ENCODE results near the gene YARS2.

The YARS2 gene

GRCh38 chr12:32756476-32757066 lies 874 bp upstream of the YARS2 start:
- ChIA-PET CTCF (interaction anchor here (0.6 to 2.5 kb wide), 7 partner anchors 16 to 1265 kb away, joined by 3 to 17 read pairs (median 3); partner anchors contain the start of gene ALG10), POLR2A (ENCODE audit: low non-redundant PET) (interaction anchor here (1.0 kb wide), 1 partner anchor 145 kb away, joined by 4 read pairs; no protein-coding TSS in a partner anchor)
- TF ChIP-seq CTCF (conservative IDR thresholded peaks at IDR 0.05; ENCODE audit: low read depth): 0 out of 2 replicates have a peak, but pooled peaks have one; percentile 22
- no peak for DNase-seq (ENCODE audit: low spot score)
- H3K27ac ChIP-seq: peak overlapping the region; percentile 39

GRCh38 chr12:32755051-32755653 lies 545 bp downstream of the YARS2 start:
- ChIA-PET POLR2A (ENCODE audit: low non-redundant PET) (interaction anchor here (0.6 to 1.4 kb wide), 3 partner anchors 76 to 1267 kb away, joined by 3 to 17 read pairs (median 6); partner anchors contain the start of genes ALG10 and DNM1L), CTCF (interaction anchor here (0.6 to 2.5 kb wide), 15 partner anchors 13 to 1513 kb away, joined by 3 to 17 read pairs (median 3); partner anchors contain the start of genes ALG10 and PKP2)
- peak overlapping the region; percentile 95 for H3K27ac ChIP-seq
- TF ChIP-seq CTCF (conservative IDR thresholded peaks at IDR 0.05; ENCODE audit: low read depth): peak; percentile 92
- peak; percentile 80 for DNase-seq (ENCODE audit: low spot score)

- ChIA-PET POLR2A (ENCODE audit: low non-redundant PET) (interaction anchor here (0.7 kb wide), 1 partner anchor 133 kb away, joined by 5 read pairs; no protein-coding TSS in a partner anchor), CTCF (interaction anchor here (0.5 to 0.8 kb wide), 4 partner anchors 128 to 842 kb away, joined by 3 to 5 read pairs (median 4); no protein-coding TSS in a partner anchor)
- no peak for TF ChIP-seq CTCF (conservative IDR thresholded peaks at IDR 0.05; ENCODE audit: low read depth)
- no peak overlapping the region for H3K27ac ChIP-seq
- DNase-seq (ENCODE audit: low spot score): no peak
Observed at GRCh38 chr12:32754111-32754510, 1.6 kb downstream of the YARS2 start.

- POLR2A ChIA-PET (ENCODE audit: low non-redundant PET): no interaction called here
- no peak for TF ChIP-seq CTCF (conservative IDR thresholded peaks at IDR 0.05; ENCODE audit: low read depth)
- no peak overlapping the region for H3K27ac ChIP-seq
- no peak for DNase-seq (ENCODE audit: low spot score)
- CTCF ChIA-PET: no interaction called here
Observed at GRCh38 chr12:32753605-32754004, 2.1 kb downstream of the YARS2 start.

- ChIA-PET CTCF (no interaction called here), POLR2A (ENCODE audit: low non-redundant PET) (interaction anchor here (0.7 kb wide), 1 partner anchor 9 kb away, joined by 6 read pairs; no protein-coding TSS in a partner anchor)
Observed at GRCh38 chr12:32743264-32743663, 12.4 kb downstream of the YARS2 start.

More at GRCh38 chr12:32743264-32743663, 12.4 kb downstream of the YARS2 start:
- TF ChIP-seq CTCF (conservative IDR thresholded peaks at IDR 0.05; ENCODE audit: low read depth): no peak
- DNase-seq (ENCODE audit: low spot score): no peak
- H3K27ac ChIP-seq: no peak overlapping the region

Measured in RWPE1 (cell line).